GM18951 (cell line): Measurements from ENCODE around the gene PAX4.

ENCODE experiments used
- POLR2A ChIP-seq: IDR thresholded peaks from 4 replicates; pipeline ENCODE4 v1.6.1; 2011; ENCODE audit warnings: mild to moderate bottlenecking; ENCODE audit not compliant: insufficient read length, insufficient read depth; ENCODE audit errors: extremely low read depth
- in situ Hi-C: fragments of 300-500 bp; cut with MboI; formaldehyde crosslinking; loops from one replicate; pipeline ENCODE4 v1.12.0; 2022; ENCODE audit warnings: low sequenced_read_pairs, mixed read lengths, inconsistent platforms; ENCODE audit not compliant: unreplicated experiment

The PAX4 gene

GRCh38 chr7:127566242-127566641, 51.7 kb downstream of the PAX4 start:
- in situ Hi-C loops, result no loop called here
- no peak for TF ChIP-seq POLR2A
